Activated T-cell treated with anti-CD3 and anti-CD28 coated beads, Interleukin-2, amount 50 U/mL, for 24 hours (primary cell): ENCODE measurements around the gene SIL1.
"Not testable (repeated sequence)": the region's sequence is repeated elsewhere in the genome, so short reads cannot be mapped to it uniquely, and the experiment has no call there.

Experiments used
- DNase-seq: peaks from one replicate; pipeline ENCODE4 v3.0.0-alpha.2; 2020
- H3K27ac Mint-ChIP-seq: 2 replicates; pipeline ENCODE4 v1.8.0; 2020; ENCODE audit warnings: mild to moderate bottlenecking, mixed read lengths
- H3K27me3 Mint-ChIP-seq: 2 replicates; pipeline ENCODE4 v1.8.0; 2020; ENCODE audit warnings: mixed read lengths
- H3K36me3 Mint-ChIP-seq: 2 replicates; pipeline ENCODE4 v1.8.0; 2020; ENCODE audit warnings: low read depth, mixed read lengths
- H3K4me1 Mint-ChIP-seq: 2 replicates; pipeline ENCODE4 v1.8.0; 2020; ENCODE audit warnings: low read depth, mixed read lengths
- H3K4me3 Mint-ChIP-seq: 2 replicates; pipeline ENCODE4 v1.8.0; 2020; ENCODE audit warnings: mild to moderate bottlenecking, moderate library complexity, mixed read lengths
- H3K9me3 Mint-ChIP-seq: 2 replicates; pipeline ENCODE4 v1.8.0; 2020; ENCODE audit warnings: mixed read lengths

SIL1 gene

GRCh38 chr5:139214646-139215045 lies 16.5 kb upstream of the SIL1 start:
- Mint-ChIP-seq H3K4me1 (no peaks in the 10 kb centered on the region), H3K36me3 (no peaks in the 10 kb centered on the region), H3K9me3 (no peaks in the 10 kb centered on the region), H3K27me3 (no peaks in the 10 kb centered on the region), H3K4me3 (no peak overlapping the region), H3K27ac (no peak overlapping the region)
- no peak for DNase-seq

GRCh38 chr5:139212906-139213305 lies 14.7 kb upstream of the SIL1 start:
- Mint-ChIP-seq H3K36me3 (no peaks in the 10 kb centered on the region), H3K9me3 (no peaks in the 10 kb centered on the region), H3K27me3 (no peaks in the 10 kb centered on the region), H3K27ac (no peak overlapping the region), H3K4me3 (no peak overlapping the region), H3K4me1 (no peaks in the 10 kb centered on the region)
- no peak for DNase-seq

GRCh38 chr5:139212486-139212885 lies 14.3 kb upstream of the SIL1 start:
- Mint-ChIP-seq H3K9me3 (no peaks in the 10 kb centered on the region), H3K36me3 (no peaks in the 10 kb centered on the region), H3K4me1 (no peaks in the 10 kb centered on the region), H3K27ac (no peak overlapping the region), H3K4me3 (no peak overlapping the region), H3K27me3 (no peaks in the 10 kb centered on the region)
- no peak for DNase-seq

- no peak overlapping the region for H3K4me3 Mint-ChIP-seq
- no peaks in the 10 kb centered on the region for H3K4me1 Mint-ChIP-seq
- no peaks in the 10 kb centered on the region for H3K36me3 Mint-ChIP-seq
- no peaks in the 10 kb centered on the region for H3K9me3 Mint-ChIP-seq
- no peaks in the 10 kb centered on the region for H3K27me3 Mint-ChIP-seq
- no peak for DNase-seq
- no peak overlapping the region for H3K27ac Mint-ChIP-seq
Observed at GRCh38 chr5:139210585-139210984, 12.4 kb upstream of the SIL1 start.

- Mint-ChIP-seq H3K4me1 (peaks cover 5% of the 10 kb centered on the region), H3K4me3 (no peak overlapping the region), H3K9me3 (no peaks in the 10 kb centered on the region), H3K27ac (no peak overlapping the region), H3K27me3 (no peaks in the 10 kb centered on the region), H3K36me3 (no peaks in the 10 kb centered on the region)
- no peak for DNase-seq
Observed at GRCh38 chr5:139207297-139208000, 9.3 kb upstream of the SIL1 start.

GRCh38 chr5:139205586-139205985 lies 7.4 kb upstream of the SIL1 start:
- Mint-ChIP-seq H3K27me3 (no peaks in the 10 kb centered on the region), H3K4me1 (peaks cover 5% of the 10 kb centered on the region), H3K9me3 (no peaks in the 10 kb centered on the region), H3K36me3 (no peaks in the 10 kb centered on the region), H3K27ac (no peak overlapping the region), H3K4me3 (no peak overlapping the region)
- no peak for DNase-seq

GRCh38 chr5:139205124-139205523 lies 7.0 kb upstream of the SIL1 start:
- Mint-ChIP-seq H3K4me1 (peaks cover 5% of the 10 kb centered on the region), H3K4me3 (no peak overlapping the region), H3K9me3 (no peaks in the 10 kb centered on the region), H3K27me3 (no peaks in the 10 kb centered on the region), H3K27ac (no peak overlapping the region), H3K36me3 (no peaks in the 10 kb centered on the region)
- DNase-seq, result no peak

- Mint-ChIP-seq H3K36me3 (no peaks in the 10 kb centered on the region), H3K4me1 (peaks cover 5% of the 10 kb centered on the region), H3K27ac (no peak overlapping the region), H3K27me3 (no peaks in the 10 kb centered on the region), H3K4me3 (no peak overlapping the region), H3K9me3 (no peaks in the 10 kb centered on the region)
- DNase-seq, result no peak
Observed at GRCh38 chr5:139204196-139204595, 6.0 kb upstream of the SIL1 start.

- DNase-seq, result no peak
- H3K27ac Mint-ChIP-seq, result no peak overlapping the region
- no peak overlapping the region for H3K4me3 Mint-ChIP-seq
- H3K36me3 Mint-ChIP-seq, result peaks cover 26% of the 10 kb centered on the region
- H3K27me3 Mint-ChIP-seq, result no peaks in the 10 kb centered on the region
- H3K9me3 Mint-ChIP-seq, result no peaks in the 10 kb centered on the region
- H3K4me1 Mint-ChIP-seq, result peaks cover 22% of the 10 kb centered on the region
Observed at GRCh38 chr5:139199321-139199720, 1.2 kb upstream of the SIL1 start.

GRCh38 chr5:139196296-139196956 lies 1.7 kb downstream of the SIL1 start:
- H3K4me1 Mint-ChIP-seq, result peaks cover 34% of the 10 kb centered on the region
- peaks cover 46% of the 10 kb centered on the region for H3K36me3 Mint-ChIP-seq
- H3K9me3 Mint-ChIP-seq, result no peaks in the 10 kb centered on the region
- DNase-seq, result no peak
- no peaks in the 10 kb centered on the region for H3K27me3 Mint-ChIP-seq
- H3K27ac Mint-ChIP-seq, result peak overlapping the region; percentile 72
- H3K4me3 Mint-ChIP-seq, result peak overlapping the region; percentile 98

GRCh38 chr5:139194486-139194885 lies 3.7 kb downstream of the SIL1 start:
- no peaks in the 10 kb centered on the region for H3K27me3 Mint-ChIP-seq
- DNase-seq, result no peak
- no peak overlapping the region for H3K4me3 Mint-ChIP-seq
- no peaks in the 10 kb centered on the region for H3K9me3 Mint-ChIP-seq
- no peak overlapping the region for H3K27ac Mint-ChIP-seq
- peaks cover 39% of the 10 kb centered on the region for H3K4me1 Mint-ChIP-seq
- peaks cover 56% of the 10 kb centered on the region for H3K36me3 Mint-ChIP-seq

GRCh38 chr5:139193928-139194327 lies 4.2 kb downstream of the SIL1 start:
- no peak overlapping the region for H3K4me3 Mint-ChIP-seq
- H3K27me3 Mint-ChIP-seq, result no peaks in the 10 kb centered on the region
- DNase-seq, result no peak
- peaks cover 56% of the 10 kb centered on the region for H3K36me3 Mint-ChIP-seq
- H3K9me3 Mint-ChIP-seq, result no peaks in the 10 kb centered on the region
- no peak overlapping the region for H3K27ac Mint-ChIP-seq
- H3K4me1 Mint-ChIP-seq, result peaks cover 39% of the 10 kb centered on the region

GRCh38 chr5:139192906-139193305 lies 5.3 kb downstream of the SIL1 start:
- Mint-ChIP-seq H3K4me1 (peaks cover 35% of the 10 kb centered on the region), H3K36me3 (peaks cover 64% of the 10 kb centered on the region)
- H3K27ac Mint-ChIP-seq, H3K27me3 Mint-ChIP-seq, DNase-seq, H3K4me3 Mint-ChIP-seq, H3K9me3 Mint-ChIP-seq: not testable (repeated sequence)

GRCh38 chr5:139191954-139192353 lies 6.2 kb downstream of the SIL1 start:
- H3K27me3 Mint-ChIP-seq, H3K27ac Mint-ChIP-seq, H3K4me3 Mint-ChIP-seq, DNase-seq, H3K9me3 Mint-ChIP-seq: not testable (repeated sequence)
- peaks cover 29% of the 10 kb centered on the region for H3K4me1 Mint-ChIP-seq
- peaks cover 64% of the 10 kb centered on the region for H3K36me3 Mint-ChIP-seq

- peaks cover 59% of the 10 kb centered on the region for H3K36me3 Mint-ChIP-seq
- H3K4me3 Mint-ChIP-seq, result no peak overlapping the region
- peaks cover 25% of the 10 kb centered on the region for H3K4me1 Mint-ChIP-seq
- H3K9me3 Mint-ChIP-seq, result no peaks in the 10 kb centered on the region
- no peaks in the 10 kb centered on the region for H3K27me3 Mint-ChIP-seq
- no peak overlapping the region for H3K27ac Mint-ChIP-seq
- no peak for DNase-seq
Observed at GRCh38 chr5:139190125-139190524, 8.0 kb downstream of the SIL1 start.
